Femur (tissue), 1 donor: ENCODE measurements around the gene TMEM132E.
A peak's percentile ranks its signal among the peaks of the same experiment; 100 is the strongest.

Experiments
- DNase-seq: peaks from one replicate; pipeline ENCODE4 v3.0.0-alpha.2; 2017

Gene TMEM132E

DNA sequence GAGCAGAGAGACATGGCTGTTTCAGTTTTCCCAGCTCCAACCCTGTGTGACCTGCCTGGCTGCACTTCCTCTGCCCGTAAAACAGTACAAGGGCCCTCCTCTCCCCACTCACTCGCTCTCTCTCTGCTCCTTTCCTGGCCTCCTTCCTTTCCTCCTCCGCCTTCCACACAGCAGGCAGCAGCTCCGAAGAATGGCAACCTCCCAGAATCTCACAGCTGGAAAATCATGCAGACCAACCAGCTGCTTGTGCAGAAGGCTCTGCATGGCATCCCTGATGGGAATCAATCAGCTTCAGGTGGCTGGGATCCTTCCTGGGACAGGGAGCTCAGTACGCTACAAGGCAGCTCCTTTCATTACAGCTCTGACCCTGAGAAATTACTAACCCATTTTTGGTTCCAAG lies 27.4 kb downstream of the TMEM132E start:
- DNase-seq = peak; percentile 34

DNA sequence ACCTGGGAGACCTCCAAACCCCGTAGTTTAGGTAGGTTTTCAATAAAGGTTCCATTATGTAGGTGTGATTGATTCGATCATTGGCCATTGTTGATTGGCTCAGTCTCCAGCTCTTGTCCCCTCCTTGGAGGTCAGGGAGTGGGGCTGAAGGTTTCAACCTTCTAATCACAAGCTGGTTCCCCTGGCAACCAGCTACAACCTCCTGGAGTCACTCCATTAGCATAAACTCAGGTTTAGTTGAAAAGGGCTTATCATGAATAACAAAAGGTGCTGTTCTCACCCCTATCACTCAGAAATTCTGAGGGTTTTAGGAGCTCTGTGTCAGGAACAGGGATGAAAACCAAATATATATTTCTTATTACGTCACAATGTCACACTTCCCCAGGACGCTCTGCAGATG lies 28.5 kb downstream of the TMEM132E start:
- DNase-seq = no peak

DNA sequence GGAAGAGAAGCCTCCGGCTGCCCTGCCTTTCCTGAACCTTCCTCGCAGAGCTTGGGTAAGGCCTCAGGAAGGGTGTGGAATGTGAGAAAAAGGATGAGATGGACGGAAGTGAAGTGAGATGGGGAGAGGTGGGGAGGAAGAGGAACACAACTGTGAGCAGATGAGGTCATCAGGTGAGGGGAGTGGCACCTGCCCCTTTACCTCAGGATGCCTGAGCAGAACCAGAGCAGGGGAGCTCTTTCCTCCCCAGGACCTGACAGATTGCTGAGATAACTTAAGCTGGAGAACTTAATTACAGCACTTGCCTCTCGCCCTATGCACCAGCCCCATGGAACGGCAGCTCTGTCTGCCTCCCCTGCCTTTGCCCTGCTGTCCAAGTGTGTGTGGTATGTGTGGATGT lies 29.8 kb downstream of the TMEM132E start:
- DNase-seq = no peak

DNA sequence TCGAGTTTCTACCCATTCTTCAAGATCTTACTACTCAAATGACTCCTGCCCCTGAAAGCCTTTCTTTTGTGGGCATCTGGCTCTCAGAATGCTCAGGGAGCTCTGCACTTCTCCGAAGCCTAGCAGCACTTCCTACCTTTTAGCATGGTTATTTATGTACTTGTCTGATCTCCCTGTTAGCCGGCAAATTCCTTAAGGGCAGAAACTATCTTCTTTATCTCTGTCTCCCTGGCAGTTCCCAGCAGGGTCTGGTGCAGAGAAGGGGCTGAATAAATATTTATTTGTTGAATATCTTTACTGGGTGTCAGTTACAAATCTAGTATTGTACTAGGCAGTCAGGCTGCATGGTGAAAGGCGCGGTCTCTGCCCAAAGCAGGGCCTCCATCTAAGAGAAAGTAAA lies 30.7 kb downstream of the TMEM132E start:
- no peak for DNase-seq

DNA sequence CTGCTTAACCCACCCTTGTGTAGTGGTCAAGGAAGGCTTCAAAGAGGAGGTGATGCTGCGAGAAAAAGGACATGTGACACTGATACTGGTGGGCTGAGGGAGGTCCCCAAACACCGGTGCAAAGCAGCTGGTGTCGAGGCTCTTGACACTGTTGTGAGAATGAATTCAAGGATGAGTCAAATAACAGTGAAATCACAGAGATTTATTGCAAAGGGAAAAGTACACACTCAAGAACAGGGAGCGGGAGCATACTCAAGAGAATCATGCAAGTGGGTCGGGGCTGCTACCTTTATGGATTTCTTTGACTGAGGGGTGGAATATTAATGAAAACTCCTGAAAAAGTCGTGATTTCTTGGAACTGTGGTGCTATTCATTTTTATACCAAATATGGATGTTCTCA lies 31.1 kb downstream of the TMEM132E start:
- DNase-seq = no peak

DNA sequence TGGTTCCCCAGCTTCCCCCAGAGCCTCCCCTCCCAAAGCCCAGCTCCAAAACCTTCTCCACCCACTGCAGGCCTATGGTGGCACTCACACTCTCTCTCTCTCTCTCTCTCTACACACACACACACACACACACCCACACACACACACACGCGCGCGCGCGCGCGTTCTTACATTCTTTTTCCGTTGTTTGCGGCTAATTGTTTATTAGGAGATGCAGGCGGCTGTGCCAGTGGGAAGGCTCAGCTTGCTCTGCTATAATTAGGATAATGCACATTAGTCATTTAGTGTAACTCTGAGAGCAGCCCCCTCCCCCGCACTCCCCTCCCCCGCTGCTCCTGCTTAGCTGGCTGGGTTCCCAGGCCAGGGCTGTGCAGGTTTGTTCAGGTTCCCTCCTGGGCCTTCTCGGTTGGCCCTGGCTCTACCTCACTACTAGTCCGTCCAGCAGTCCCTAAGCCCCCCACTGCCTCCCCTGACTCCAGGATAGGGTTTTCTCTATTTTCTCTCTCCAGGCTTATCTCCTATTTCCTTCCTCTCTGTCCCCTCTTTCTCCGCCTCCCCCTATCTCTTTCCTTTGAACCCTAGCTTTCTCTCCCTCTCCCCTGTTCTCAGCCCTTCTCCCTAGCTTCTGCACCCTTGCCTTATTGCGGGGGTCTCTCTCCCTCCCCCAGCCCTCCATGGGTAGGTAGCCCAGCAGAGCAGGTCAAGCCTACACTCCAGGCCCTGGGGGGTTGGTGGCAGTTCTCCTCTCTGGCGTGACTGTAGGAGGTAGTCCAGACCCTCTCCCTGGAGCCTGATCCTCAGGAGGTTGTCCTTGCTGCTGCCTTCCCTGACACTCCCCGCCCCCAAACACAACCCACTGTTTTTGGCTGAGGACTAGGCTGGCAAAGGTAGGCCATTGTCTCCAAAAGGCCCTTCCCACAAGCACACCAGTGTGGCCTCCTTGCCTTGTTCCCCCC lies 34.0 kb downstream of the TMEM132E start:
- no peak for DNase-seq

DNA sequence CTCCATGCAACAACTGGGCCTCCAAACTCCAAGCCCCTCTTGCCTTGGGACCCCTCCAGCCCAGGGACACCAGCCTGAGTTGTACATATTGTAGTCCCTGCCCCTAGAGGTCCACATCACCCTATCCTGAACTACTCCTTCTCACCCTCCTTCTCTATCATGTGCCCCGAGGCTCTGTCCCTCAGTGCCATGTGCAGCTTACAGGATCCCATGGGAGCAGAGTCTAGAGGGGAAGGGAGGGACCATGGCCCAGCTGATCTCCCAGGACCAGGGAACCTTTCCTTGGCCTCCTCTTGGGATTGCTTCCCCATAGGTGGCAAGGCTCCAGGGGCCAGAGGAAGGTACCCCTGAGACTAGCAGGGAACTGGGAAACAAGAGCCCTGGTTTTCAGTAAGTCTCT lies 35.3 kb downstream of the TMEM132E start:
- no peak for DNase-seq

DNA sequence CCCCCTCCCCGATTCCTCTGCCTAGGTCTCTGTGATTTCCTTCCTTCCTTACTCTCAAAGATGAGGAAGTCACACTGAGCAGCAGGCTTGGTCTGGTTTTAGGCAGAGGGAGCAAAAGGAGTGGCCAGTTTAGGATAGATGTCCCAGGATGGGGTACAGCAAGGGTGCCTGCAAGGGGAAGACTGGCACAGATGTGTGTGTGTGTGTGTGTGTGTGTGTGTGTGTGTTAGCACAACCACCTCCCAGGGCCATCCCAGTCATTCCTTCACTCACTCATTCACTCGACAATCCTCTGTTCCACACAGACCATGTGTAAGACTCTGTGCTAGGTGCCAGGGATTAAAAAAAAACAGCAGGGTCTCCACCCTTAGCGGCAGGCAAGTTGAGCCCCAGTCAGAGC lies 35.9 kb downstream of the TMEM132E start:
- no peak for DNase-seq

DNA sequence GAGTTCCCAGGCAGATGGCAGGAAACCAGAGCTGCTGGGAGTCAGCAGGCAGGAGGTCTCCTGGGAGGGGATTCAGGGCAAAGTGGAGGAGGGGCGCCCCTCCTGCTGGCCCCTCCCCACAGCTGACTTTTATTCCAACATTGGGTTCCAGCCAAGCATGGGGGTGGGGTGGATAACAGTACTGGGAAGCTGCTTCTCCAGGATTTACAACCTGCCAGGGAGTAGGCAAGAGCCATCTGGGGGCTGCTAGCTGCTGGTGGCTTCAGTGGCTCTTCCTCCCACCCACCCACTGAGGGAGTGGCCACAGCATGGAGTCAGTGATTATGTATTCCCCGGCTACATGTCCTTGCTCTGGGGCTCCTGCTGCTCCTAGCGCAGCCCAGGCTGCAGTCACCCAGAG lies 36.8 kb downstream of the TMEM132E start:
- peak; percentile 32 for DNase-seq

DNA sequence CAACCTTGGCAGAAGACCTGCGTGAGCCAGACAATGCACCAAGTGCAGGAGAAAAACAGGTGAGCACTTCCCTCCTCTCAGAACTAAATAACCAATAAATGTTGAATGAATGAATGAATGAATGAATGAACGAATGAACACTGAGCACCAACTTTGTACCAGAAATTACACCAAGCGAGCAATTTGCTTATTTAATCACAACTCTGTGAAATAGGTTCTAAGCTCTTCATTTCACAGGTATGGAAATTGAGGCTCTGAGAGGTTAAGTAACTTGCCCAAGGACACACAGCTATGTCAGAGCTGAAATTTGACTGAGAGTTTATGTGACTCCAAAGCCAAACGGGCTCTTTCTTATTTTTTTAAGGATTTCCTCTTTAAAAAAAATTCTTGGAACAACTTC lies 38.0 kb downstream of the TMEM132E start:
- no peak for DNase-seq

DNA sequence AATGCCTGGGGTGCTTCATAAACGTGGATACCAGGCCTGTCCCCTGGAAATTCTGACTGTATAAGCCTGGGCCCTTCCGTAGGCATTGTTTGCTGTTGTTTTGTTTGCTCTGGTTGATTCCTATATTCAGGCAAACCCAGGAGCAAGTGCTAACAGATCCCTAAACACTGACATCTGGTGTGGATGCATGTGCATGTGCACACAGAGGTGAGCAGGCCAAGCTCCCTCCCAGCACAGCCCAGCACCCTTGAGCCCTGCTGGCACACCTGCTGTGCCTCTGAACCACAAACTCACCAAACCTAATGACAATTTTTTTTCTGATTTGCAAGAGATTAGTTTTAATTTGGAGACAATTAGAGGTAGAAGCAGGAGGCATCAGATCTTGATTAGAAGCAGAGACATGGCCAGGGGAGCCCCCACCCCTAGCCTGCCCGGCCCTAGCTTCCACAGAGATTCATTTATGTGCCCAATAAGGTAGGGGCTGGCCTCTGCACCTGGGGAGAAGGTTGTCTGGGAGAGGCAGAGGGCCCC lies 40.4 kb downstream of the TMEM132E start:
- DNase-seq = no peak

DNA sequence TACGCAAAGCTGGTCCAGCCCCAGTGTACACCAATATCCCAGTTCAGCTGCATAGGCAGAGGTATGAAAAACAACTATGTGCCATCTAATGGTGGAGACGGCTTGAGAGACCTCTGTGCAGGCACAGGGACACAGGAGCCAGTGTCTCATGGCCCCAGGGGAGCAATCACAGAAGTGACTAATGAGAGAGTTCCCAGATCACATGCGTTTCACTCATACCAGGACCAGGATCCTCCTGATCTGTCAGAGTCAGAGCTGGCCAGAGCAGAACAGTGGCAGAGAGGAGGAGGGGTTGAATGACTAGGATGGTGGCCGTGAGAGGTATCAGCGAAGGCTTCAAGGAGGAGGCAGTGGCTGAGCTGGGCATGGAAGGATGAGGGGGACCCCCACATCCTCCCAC lies 41.1 kb downstream of the TMEM132E start:
- DNase-seq = no peak

DNA sequence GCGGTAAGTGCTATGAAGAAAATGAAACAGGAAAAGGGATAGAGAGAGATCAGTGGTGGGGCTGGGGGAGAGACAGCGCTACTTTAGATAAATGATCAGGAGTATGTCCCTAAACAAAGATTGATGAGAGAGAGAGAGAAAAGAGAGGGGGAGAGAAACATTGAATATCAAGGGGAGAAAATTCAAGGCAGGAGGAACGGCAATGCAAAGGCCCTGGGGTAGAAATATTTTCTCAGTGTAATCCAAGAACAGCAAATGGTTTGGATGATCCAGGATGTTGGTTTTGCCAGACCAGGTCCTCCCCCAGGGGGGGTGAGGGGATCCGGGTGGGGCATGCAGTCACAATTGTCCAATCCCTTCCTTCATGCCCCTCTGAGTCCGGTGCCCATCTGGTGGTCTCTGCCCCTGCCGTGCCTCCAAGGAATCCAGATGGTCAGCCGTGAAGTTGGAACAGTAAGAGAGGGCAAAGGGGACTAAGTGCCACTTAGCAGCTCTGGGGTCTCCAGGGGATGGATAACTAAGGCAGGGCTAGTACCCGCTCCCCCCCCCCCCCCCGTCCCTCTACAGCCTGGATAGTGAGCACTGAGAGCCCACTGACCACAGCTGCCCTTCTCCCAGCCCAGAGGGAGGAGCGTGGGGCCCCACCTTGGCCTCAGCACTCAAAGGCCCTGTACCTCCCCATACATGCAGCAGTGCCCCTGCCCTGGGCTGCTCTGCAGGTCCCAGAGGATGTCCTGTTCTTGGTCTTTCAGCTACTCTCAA lies 43.7 kb downstream of the TMEM132E start:
- no peak for DNase-seq

DNA sequence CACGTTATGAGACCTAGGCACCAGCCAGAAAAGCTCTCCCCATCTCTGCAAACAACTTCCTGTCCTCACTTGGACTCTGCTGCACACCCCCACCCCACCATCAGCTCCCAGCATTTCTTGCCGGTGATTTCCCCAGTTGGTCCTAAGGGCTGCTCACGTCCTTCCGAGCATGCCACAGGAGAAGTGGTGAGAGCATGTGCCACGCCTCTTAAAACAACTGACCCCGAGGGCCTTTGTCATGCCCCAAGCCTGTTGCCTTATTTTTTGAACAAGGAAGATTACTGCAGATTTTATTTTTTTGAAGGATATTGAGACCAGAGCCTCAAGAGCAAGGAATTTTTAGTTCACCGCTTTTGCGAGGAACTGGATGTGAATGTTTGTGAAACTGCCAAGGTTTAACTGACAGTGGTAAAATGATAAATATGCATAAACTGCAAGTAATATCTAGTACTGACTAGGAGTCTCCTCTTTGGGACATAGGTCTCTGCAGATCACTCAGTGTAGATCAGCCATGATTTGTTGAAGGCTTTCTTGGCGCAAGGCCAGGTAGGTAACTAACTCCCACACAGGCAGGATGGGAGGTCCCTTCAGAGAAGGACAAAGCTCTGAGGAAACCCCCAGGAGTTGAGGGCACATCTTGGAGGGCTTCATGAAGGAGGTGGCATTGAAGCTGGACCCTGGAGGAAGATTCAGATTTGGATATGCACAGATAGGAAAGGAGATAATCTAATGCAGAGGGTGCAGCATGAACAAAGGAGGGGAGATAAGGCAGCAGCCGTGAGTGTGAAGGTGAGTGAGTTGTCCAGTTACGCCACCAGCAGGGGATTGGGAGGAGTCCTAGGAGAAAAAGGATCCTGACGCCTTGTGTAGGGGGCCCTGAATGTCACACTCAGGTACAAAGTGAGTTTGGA lies 44.7 kb downstream of the TMEM132E start:
- no peak for DNase-seq

DNA sequence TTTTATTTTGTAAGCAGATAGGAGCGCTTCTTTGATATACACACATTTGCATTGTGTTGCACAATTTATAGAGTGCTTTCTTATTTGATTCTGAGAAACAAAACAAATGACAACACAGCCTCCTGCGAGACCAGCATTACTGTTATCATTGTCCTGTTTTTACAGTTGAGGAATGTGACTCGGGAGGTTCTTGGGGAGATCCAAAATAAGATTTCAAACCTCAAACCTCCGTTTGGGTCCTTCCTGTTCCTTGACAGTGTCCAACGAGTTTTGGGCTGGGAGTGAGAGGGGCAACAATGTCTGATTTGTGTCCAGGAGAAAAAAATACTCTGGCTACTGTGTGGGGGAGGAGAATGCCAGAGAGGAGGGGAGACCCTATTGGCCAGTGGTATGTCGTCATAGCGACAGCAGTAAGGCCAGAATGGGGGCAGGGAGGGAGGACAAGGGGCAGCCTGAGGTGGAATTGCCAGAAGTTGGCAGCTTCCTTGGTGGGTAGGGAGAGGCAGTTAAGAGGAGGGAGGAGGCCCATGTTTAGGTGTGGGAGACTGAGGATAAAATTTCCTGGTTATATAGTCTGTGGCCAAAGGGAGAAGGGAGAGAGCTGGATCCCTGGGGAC lies 45.5 kb downstream of the TMEM132E start:
- DNase-seq = no peak

DNA sequence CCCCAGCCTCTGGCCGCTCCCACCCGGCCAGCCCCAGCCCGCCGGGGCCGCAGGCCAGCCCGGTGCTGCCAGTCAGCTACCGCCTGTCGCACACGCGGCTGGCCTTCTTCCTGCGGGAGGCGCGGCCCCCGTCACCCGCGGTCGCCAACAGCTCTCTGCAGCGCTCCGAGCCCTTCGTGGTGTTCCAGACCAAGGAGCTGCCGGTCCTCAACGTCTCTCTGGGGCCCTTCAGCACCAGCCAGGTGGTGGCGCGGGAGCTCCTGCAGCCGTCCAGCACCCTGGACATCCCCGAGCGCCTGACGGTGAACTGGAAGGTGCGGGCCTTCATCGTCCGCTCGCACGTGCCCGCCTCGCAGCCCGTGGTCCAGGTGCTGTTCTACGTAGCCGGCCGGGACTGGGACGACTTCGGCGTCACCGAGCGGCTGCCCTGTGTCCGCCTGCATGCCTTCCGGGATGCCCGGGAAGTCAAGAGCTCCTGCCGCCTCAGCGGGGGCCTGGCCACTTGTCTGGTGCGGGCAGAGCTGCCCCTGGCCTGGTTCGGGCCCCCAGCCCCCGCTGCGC lies 46.8 kb downstream of the TMEM132E start:
- DNase-seq = no peak

DNA sequence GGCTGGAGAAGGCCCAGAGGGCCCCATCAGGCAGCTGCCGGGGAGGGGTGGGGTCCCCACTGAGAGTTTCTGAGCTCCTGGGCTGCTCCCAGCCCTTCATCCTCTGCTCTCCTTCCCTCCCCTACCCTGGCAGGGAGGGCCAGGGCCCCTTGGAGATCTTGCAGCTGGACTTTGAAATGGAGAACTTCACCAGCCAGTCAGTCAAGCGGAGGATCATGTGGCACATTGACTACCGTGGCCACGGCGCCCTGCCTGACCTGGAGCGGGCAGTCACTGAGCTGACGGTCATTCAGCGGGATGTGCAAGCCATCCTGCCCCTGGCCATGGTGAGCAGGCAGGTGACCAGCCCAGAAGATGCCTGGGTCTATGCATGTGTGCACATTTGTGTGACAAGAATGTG lies 49.5 kb downstream of the TMEM132E start:
- no peak for DNase-seq

DNA sequence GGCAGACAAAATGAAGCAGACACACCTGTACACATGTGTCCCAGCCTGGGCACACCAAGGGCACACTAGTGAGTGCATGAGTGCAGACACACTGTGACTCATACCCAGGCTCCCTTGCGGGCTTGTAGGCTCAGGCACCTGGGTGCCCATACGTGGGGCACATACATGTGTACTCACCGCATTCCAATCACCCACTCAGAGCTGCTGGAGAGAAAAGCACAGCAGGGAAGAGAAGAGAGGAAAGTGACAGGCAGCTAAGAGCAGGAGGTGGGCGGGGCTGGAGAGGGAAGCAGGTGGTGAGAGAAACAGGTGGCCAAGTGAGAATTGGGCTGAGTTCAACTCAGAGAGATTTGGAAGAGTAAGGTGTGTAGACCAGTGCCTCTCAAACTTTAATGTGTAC lies 54.0 kb downstream of the TMEM132E start:
- DNase-seq = no peak

DNA sequence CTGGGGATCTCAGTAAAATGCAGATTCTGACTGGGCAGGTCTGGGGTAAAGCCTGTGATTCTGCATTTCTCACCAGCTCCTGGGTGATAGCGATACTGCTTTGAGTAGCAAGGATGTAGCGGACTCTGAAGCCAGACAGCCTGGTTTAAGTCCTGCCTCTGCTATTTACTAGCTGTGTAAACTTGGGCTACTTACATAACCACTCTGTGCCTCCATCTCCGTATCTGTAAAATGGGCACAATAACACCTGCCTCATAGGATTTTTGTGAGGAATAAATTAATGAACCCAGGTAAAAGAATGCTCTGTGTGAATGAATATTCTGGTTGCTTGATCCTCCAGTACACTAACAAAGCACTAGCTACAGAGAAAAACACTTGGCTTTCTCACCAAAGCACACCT lies 54.4 kb downstream of the TMEM132E start:
- DNase-seq = no peak

DNA sequence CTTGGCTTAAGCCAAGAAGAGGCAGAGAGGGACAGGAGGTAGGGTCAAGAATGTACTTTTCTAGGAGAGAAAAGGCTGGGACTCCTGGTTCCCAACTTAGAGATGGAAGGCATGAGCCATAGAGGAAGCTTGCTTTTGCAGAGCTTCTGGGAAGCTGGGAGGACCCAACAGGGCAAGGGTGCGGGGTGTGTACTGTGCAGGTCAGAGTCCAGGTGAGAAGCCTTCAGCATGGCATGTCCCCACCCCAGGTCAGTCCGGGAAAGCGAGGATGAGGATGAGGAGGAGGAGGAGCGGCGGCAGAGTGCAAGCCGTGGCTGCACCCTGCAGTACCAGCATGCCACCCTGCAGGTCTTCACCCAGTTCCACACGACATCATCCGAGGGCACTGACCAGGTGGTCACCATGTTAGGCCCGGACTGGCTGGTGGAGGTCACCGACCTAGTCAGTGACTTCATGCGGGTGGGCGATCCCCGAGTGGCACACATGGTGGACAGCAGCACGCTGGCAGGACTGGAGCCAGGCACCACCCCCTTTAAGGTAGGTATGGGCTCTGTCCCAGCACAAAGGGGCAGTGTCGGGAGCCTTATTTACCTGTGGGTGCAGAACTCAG lies 55.3 kb downstream of the TMEM132E start:
- DNase-seq = no peak

DNA sequence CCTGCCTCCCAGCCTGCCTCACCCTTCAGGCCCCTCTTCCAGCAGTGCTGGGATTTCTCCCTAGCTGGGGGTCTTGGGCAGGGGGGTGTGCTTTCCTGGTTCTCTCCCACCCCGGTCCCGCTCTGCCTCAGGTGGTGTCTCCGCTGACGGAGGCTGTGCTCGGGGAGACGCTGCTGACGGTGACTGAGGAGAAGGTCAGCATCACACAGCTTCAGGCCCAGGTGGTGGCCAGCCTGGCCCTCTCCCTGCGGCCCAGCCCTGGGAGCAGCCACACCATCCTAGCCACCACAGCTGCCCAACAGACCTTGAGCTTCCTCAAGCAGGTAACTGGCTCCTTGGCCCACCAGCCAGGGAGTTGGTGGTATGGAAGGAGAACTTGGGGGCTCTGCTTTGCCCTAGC lies 56.5 kb downstream of the TMEM132E start:
- no peak for DNase-seq
